Tibial nerve (tissue), 4 donors: ENCODE measurements around the gene CLIC1. TPM values are rescaled to one million over a fixed set of nuclear protein-coding genes. Genes with fewer than 3 reads are reported as not detected.

ENCODE experiments used
- DNase-seq, 2 donors: peaks; one replicate each; pipeline ENCODE4 v3.0.0-alpha.2; 2019; ENCODE audit warnings: low spot score in 2 of 2
- H3K27ac ChIP-seq, 4 donors: fragments of 200-600 bp; sonication (generic) in 3 of 4; one replicate each; pipeline ENCODE4 v1.5.1; 2017 to 2019; ENCODE audit warnings: mild to moderate bottlenecking in 1 of 4
- H3K27me3 ChIP-seq, 2 donors: fragments of 200-600 bp; sonication (generic) in 1 of 2; one replicate each; pipeline versions ENCODE4 v1.5.1 to v1.6.0; 2017 to 2019
- H3K36me3 ChIP-seq, 3 donors: fragments of 200-600 bp; sonication (generic); one replicate each; pipeline ENCODE4 v1.5.1; 2018 to 2019
- H3K4me1 ChIP-seq, 4 donors: fragments of 200-600 bp; sonication (generic) in 3 of 4; one replicate each; pipeline ENCODE4 v1.5.1; 2017 to 2019
- H3K4me3 ChIP-seq, 4 donors: fragments of 200-600 bp; sonication (generic) in 3 of 4; one replicate each; pipeline ENCODE4 v1.5.1; 2017 to 2019; ENCODE audit warnings: mild to moderate bottlenecking in 1 of 4, moderate library complexity in 1 of 4
- H3K9me3 ChIP-seq, 4 donors: fragments of 200-600 bp; sonication (generic) in 3 of 4; one replicate each; pipeline ENCODE4 v1.5.1; 2017 to 2019
- CTCF ChIP-seq, 5 experiments: fragments of 200-600 bp in 3 of 5; fragments of 450-650 bp in 2 of 5; sonication (generic) in 3 of 5; IDR thresholded peaks; one replicate each; pipeline ENCODE4 v1.5.1; 2016 to 2019; ENCODE audit warnings: antibody characterized with exemption in 5 of 5, mild to moderate bottlenecking in 3 of 5, moderate library complexity in 2 of 5
- EP300 ChIP-seq, 2 donors: sonication (generic); formaldehyde crosslinking; IDR thresholded peaks; one replicate each; pipeline ENCODE4 v1.6.1; 2017; ENCODE audit warnings: antibody characterized with exemption in 2 of 2, mild to moderate bottlenecking in 1 of 2
- POLR2A ChIP-seq, 2 donors: fragments of 450-650 bp; IDR thresholded peaks; one replicate each; pipeline ENCODE4 v1.6.1; 2017; ENCODE audit warnings: antibody characterized with exemption in 2 of 2, mild to moderate bottlenecking in 2 of 2, moderate library complexity in 2 of 2
- WGBS, 2 donors: methylation state at CpG; one replicate each; pipeline ENCODE4 v1.1.5; 2018; 5-methylcytosine and 5-hydroxymethylcytosine counted together
- total RNA-seq, 4 donors: library from RNA; depleted of rRNA; stranded (reverse); fragments of >200 nt; gene quantifications; one replicate each; pipeline ENCODE4 v1.1.0, GENCODE V29; 2016

The CLIC1 gene
- total RNA-seq, 4 donors from 2014 or later = 216 to 341 (median 246) TPM

- H3K9me3 ChIP-seq = no peaks in the 10 kb centered on the region
- DNase-seq = no peak
- TF ChIP-seq POLR2A (IDR thresholded peaks at IDR 0.05) (no peak), EP300 (IDR thresholded peaks at IDR 0.05) (no peak), CTCF (IDR thresholded peaks at IDR 0.05) (no peak)
- WGBS, 2 donors = 88 to 91% methylated on average over 15 to 16 of the region's 23 CpGs
- H3K27me3 ChIP-seq = no peaks in the 10 kb centered on the region
- peaks cover 0 to 10% (median 9%) of the 10 kb centered on the region in 4 donors for H3K4me1 ChIP-seq
- no peak overlapping the region for H3K27ac ChIP-seq
- H3K4me3 ChIP-seq = no peak overlapping the region
- H3K36me3 ChIP-seq = peaks cover 0 to 89% (median 29%) of the 10 kb centered on the region in 3 donors
Observed at GRCh38 chr6:31781244-31782125, 45.2 kb upstream of the CLIC1 start.

GRCh38 chr6:31780507-31781243 lies 44.3 kb upstream of the CLIC1 start:
- Histone ChIP-seq H3K27ac (no peak overlapping the region), H3K4me3 (no peak overlapping the region), H3K36me3 (peaks cover 0 to 81% (median 28%) of the 10 kb centered on the region in 3 donors), H3K27me3 (no peaks in the 10 kb centered on the region), H3K4me1 (peaks cover 0 to 10% (median 9%) of the 10 kb centered on the region in 4 donors), H3K9me3 (no peaks in the 10 kb centered on the region)
- 87 to 93% methylated on average over 14 to 16 of the region's 20 CpGs for WGBS, 2 donors
- TF ChIP-seq EP300 (IDR thresholded peaks at IDR 0.05) (no peak), CTCF (IDR thresholded peaks at IDR 0.05) (no peak), POLR2A (IDR thresholded peaks at IDR 0.05) (no peak)
- no peak for DNase-seq

GRCh38 chr6:31779908-31780307 lies 43.6 kb upstream of the CLIC1 start:
- H3K27ac ChIP-seq = no peak overlapping the region
- H3K36me3 ChIP-seq = peaks cover 0 to 73% (median 23%) of the 10 kb centered on the region in 3 donors
- 83 to 96% methylated on average over 9 to 10 of the region's 10 CpGs for WGBS, 2 donors
- no peaks in the 10 kb centered on the region for H3K9me3 ChIP-seq
- peaks cover 0 to 10% (median 9%) of the 10 kb centered on the region in 4 donors for H3K4me1 ChIP-seq
- H3K27me3 ChIP-seq = no peaks in the 10 kb centered on the region
- TF ChIP-seq CTCF (IDR thresholded peaks at IDR 0.05) (no peak), EP300 (IDR thresholded peaks at IDR 0.05) (no peak), POLR2A (IDR thresholded peaks at IDR 0.05) (no peak)
- H3K4me3 ChIP-seq = no peak overlapping the region
- DNase-seq = no peak

GRCh38 chr6:31778999-31779885 lies 42.9 kb upstream of the CLIC1 start:
- Histone ChIP-seq H3K9me3 (no peaks in the 10 kb centered on the region), H3K4me1 (peaks cover 0 to 10% (median 9%) of the 10 kb centered on the region in 4 donors), H3K4me3 (no peak overlapping the region), H3K36me3 (peaks cover 0 to 66% (median 23%) of the 10 kb centered on the region in 3 donors), H3K27ac (no peak overlapping the region), H3K27me3 (no peaks in the 10 kb centered on the region)
- no peak for TF ChIP-seq POLR2A (IDR thresholded peaks at IDR 0.05)
- no peak for TF ChIP-seq CTCF (IDR thresholded peaks at IDR 0.05)
- no peak for TF ChIP-seq EP300 (IDR thresholded peaks at IDR 0.05)
- WGBS, 2 donors = 90 to 91% methylated on average over 32 to 35 of the region's 43 CpGs
- DNase-seq = no peak
